Activated CD8-positive, alpha-beta memory T cell treated with anti-CD3 and anti-CD28 coated beads for 4 hours (primary cell): ENCODE measurements around the gene TP53BP1.

Experiments
- DNase-seq, 2 donors: peaks; one replicate each; pipeline ENCODE4 v3.0.0-alpha.2; 2020; ENCODE audit warnings: low read depth in 2 of 2

TP53BP1 gene

GRCh38 chr15:43489191-43489590 is 3.8 kb downstream of the TP53BP1 start:
- DNase-seq: no peak

DNA sequence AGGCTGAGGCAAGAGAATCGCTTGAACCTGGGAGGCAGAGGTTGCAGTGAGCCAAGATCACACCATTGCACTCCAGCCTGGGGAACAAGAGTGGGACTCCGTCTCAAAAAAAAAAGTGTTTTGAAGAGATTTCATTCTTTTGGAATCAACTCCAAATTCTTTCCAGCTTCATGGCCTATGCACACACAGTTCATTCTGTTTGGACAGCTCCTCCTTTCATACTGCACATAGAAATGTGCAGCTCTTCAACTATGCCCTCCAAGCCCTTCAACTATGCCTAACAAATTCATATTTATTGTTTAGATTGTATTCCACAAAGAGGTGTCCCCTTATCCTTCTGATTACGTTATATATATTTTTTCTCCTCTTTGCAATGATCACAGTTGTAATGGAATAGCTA is 4.2 kb downstream of the TP53BP1 start:
- DNase-seq: no peak

DNA sequence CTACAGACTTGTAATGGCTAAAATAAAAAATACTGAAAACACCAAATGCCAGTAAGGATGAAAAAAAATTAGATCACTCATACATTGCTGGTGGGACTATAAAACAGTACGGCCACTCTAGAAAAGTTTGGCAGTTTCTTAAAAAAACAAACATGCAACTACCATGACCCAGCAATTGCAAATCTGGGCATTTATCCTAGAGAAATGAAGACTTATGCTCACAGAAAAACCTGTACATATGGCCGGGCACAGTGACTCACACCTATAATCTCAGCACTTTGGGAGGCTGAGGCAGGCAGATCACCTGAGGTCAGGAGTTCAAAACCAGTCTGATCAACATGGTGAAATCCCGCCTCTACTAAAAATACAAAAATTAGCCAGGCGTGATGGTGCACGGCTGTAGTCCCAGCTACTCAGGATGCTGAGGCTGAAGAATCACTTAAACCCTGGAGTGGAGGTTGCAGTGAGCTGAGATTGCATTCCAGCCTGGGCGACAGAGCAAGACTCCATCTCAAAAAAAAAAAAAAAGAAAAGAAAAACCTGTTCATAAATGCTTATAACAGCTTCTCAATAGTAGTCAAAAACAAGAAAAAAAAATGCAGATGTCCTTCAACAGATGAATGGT is 5.6 kb downstream of the TP53BP1 start:
- DNase-seq: no peak

DNA sequence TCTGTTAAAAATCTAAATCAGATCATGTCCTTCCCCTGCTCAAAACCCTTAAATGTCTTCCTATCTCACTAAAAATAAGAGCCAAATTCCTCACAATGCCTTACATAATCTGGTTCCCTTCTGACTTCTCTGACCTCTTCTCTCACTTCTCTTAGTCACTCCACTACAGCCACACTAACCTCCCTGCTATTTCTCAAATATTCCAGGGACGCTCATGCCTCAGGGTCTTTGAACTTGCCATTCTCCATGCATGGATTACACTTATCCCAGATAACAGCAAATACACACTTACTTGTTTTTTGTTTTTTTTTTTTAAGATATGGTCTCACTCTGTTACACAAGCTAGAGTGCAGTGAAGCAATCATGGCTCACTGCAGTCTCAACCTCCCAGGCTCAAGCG is 8.5 kb downstream of the TP53BP1 start:
- DNase-seq: no peak

GRCh38 chr15:43483297-43484128 is 9.4 kb downstream of the TP53BP1 start:
- no peak for DNase-seq

DNA sequence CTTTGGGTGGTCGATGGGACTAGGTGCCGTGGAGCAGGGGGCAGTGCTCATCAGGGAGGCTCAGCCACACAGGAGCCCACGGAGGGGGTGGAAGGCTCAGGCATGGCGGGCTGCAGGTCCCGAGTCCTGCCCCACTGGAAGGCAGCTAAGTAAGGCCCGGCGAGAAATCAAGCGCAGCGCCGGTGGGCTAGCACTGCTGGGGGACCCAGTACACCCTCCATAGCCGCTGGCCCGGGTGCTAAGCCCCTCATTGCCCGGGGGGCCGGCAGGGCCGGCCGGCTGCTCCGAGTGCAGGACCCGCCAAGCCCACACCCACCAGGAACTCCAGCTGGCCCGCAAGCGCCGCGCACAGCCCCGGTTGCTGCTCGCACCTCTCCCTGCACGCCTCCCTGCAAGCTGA is 19.1 kb downstream of the TP53BP1 start:
- DNase-seq: no peak

DNA sequence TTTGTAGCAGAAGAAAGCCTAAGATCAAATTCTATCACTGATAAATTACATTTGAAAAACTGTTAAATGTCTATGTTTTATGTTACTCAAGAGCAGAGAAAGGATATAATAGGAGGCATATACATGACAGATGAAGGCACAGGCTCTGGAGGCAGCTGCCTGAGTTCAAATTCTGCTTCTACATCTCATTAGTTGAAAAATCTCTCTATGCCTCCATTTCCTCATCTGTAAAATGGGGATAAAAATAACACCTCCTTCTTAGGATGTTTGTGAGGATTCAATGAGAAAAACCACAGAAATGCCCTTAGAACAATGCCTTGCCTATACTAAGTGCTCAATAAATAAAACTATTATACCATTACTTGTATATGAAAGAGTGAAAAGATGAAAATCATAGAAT is 21.0 kb downstream of the TP53BP1 start:
- no peak for DNase-seq

DNA sequence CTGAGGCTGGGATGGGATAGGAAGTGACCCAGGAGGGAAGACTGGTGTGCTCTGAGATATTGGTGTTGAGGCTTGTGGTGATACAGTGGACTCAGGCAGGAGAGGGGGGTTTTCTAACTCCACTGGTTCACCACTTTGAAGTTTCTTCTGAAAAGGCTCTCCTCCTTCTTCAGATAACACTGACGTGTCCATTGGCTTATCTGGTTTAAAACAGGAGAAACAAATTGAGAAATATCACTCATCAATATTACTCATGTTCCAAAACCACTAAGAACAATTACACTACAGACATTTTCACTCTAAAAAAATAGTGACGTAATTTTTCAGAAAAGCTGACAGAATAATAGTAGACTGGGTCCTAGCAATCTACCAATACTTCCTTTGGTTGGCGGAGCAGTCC is 23.1 kb downstream of the TP53BP1 start:
- no peak for DNase-seq

- no peak for DNase-seq
Measured at GRCh38 chr15:43465100-43465499, 27.9 kb downstream of the TP53BP1 start.

DNA sequence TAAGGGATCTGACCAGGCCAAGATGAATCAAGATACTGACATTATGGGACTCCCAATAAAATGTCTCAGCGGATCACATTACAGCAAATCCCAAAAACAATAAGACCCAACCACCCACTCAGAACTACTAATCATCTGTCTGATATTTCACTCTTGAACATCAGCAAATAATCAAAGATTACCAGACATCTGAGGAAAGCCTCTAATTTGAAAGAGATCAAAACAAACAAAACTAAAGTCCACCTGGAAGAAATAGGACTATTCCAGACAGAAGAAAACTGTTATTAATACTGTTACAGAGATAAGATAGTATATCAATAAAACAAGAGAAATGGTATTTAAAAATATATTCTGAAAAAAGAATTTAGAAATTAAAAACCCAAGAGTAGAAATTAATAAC is 29.0 kb downstream of the TP53BP1 start:
- no peak for DNase-seq

- DNase-seq: no peak
Measured at GRCh38 chr15:43463507-43463906, 29.4 kb downstream of the TP53BP1 start.

DNA sequence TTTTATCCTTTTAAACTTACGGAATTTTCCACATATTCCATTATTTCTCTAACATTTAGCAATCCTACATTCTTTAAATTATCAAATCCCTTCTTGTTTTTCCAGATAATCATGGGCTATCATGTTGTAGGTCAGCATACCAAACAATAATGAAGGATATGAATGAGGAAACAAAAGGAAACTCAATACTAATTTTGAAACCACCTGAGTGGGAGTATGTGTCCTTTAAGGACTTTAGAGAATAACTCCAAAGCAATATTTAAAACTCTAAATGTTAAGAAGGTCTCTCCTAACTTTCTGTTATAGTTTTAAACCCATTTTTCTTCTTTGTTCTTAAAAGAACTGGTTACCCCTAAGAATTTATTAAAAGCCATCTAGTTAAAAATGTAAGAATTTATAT is 43.0 kb downstream of the TP53BP1 start:
- DNase-seq: no peak

DNA sequence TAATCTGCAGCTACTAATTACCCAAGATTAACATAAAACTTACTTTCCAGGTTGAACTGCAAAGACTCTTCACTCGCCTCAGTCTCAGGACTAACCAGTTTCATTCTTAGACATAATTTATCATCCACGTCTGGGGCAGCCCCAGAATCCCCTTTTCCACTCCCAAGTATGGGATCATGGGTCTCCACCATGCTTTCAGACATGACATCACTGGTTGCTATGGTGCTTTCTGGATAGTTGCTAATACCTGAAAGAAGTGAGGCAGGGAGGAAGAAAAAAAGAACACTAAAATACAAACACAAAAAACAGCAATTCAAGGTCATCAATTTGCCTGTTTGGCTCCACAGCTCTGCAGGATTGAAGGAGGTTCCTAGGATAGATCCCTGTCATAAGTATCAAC is 46.6 kb downstream of the TP53BP1 start:
- no peak for DNase-seq

DNA sequence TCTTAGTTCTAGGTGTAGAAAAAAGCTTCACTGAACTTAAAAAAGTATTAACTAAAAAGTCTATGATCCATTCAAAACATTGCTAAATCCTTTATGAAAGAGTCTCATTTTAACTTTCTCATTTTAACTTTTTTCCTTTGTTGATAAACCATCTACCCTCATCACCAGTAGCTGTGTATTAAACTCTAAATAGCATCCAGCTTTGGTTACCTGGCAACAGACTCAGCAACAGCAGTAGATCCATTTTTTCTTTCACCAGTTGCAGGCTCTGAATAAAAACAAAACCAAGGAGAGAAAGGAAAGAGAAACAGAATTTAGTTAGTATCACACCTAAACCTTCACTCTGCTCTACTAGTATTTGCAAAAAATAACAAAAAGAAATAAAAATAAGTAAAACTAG is 51.6 kb downstream of the TP53BP1 start:
- DNase-seq: no peak

GRCh38 chr15:43440721-43441281 is 52.2 kb downstream of the TP53BP1 start:
- DNase-seq: peak in 1 of 2 donors; percentile 5

GRCh38 chr15:43439268-43439667 is 53.7 kb downstream of the TP53BP1 start:
- no peak for DNase-seq

DNA sequence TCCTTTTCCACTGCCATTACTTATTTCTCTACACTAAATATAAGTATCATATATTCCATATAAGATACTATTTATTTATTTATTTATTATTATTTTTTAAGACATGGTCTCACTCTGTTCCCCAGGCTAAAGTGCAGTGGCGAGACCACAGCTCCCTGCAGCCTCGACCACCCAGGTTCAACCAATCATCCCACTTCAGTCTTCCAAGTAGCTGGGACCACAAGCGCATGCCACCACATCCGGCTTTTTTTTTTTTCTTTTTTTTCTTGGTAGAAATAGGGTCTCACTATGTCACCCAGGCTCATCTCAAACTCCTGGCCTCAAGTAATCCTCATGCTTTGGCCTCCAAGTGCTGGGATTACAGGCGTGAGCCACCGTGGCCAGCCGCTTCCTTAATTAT is 56.6 kb downstream of the TP53BP1 start:
- no peak for DNase-seq

- no peak for DNase-seq
Measured at GRCh38 chr15:43434446-43434845, 58.5 kb downstream of the TP53BP1 start.

GRCh38 chr15:43433661-43434303 is 59.2 kb downstream of the TP53BP1 start:
- no peak for DNase-seq

- no peak for DNase-seq
Measured at GRCh38 chr15:43433165-43433564, 59.8 kb downstream of the TP53BP1 start.

DNA sequence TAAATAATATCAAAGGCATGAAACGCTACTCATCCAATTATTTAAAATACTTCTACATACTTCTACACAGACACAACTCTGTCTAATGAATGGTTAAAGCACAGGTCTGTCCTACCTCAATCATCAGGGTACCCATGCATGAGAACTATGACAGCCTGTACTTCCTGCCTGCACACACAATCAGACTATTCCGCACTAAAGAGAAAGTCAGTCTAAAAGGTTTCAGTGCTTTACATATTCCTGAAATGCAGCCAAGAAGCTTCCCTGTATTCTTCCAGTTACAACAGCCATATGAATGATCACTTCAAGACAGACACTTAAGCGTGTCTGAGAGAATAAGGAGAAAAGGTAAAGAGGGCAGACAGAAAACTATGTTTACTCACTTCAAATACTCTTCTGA is 63.3 kb downstream of the TP53BP1 start:
- DNase-seq: no peak

DNA sequence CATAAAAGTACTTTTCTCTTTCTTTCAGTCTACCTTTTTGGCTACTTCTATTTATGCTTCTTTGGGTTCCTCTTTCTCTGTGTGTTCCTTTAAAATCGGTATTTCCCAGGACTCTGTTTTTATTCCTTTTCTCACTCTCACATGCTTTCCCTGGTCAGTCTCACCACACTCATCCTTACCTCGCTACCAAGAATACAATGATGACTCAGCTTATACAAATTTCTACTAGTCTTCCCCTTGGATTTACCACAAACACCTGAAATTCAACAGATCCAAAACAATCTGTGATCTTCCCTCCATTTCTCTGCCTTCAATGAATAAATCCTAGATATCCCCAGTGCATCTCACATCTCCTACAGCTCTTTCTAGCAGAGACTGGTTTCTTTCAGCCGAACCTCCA is 69.2 kb downstream of the TP53BP1 start:
- DNase-seq: no peak

GRCh38 chr15:43420876-43421275 is 72.1 kb downstream of the TP53BP1 start:
- no peak for DNase-seq
